MM.1S (cell line): ENCODE data around the gene GLRA3.

Experiments used
- DNase-seq: peaks from one replicate; pipeline ENCODE4 v3.0.0-alpha.2; 2015
- H2AFZ ChIP-seq: fragments of 300-600 bp; sonication (generic); 2 replicates; pipeline ENCODE4 v1.6.0; 2016; ENCODE audit warnings: antibody characterized with exemption, low read length
- H3F3A ChIP-seq: fragments of 300-600 bp; sonication (generic); 2 replicates; pipeline ENCODE4 v1.6.1; 2016; ENCODE audit warnings: mild to moderate bottlenecking, antibody characterized with exemption, low read length, moderate library complexity, mixed read lengths; ENCODE audit not compliant: insufficient read depth
- H3K27ac ChIP-seq: fragments of 300-600 bp; sonication (generic); 2 replicates; pipeline ENCODE4 v1.5.1; 2016; ENCODE audit warnings: mild to moderate bottlenecking, low read length
- H3K27me3 ChIP-seq: fragments of 300-600 bp; sonication (generic); replicated peaks from 2 replicates; pipeline ENCODE4 v1.6.0; 2016; ENCODE audit warnings: low read length; ENCODE audit not compliant: insufficient read depth
- H3K36me3 ChIP-seq: fragments of 300-600 bp; sonication (generic); replicated peaks from 2 replicates; pipeline ENCODE4 v1.6.1; 2016; ENCODE audit warnings: mild to moderate bottlenecking, low read length, mixed read lengths; ENCODE audit not compliant: insufficient read depth
- H3K4me1 ChIP-seq: fragments of 300-600 bp; sonication (generic); 2 replicates; pipeline ENCODE4 v1.6.1; 2016; ENCODE audit warnings: low read length, mixed read lengths
- H3K4me2 ChIP-seq: fragments of 300-600 bp; sonication (generic); 2 replicates; pipeline ENCODE4 v1.6.0; 2016; ENCODE audit warnings: low read depth, low read length
- H3K4me3 ChIP-seq: fragments of 300-600 bp; sonication (generic); 2 replicates; pipeline ENCODE4 v1.5.1; 2016; ENCODE audit warnings: low read length, mixed read lengths
- H3K79me2 ChIP-seq: fragments of 300-600 bp; sonication (generic); 2 replicates; pipeline ENCODE4 v1.6.1; 2016; ENCODE audit warnings: mixed run types, low read length, mixed read lengths
- H3K9ac ChIP-seq: fragments of 300-600 bp; sonication (generic); 2 replicates; pipeline ENCODE4 v1.6.1; 2016; ENCODE audit warnings: low read length, mixed read lengths
- H3K9me2 ChIP-seq: fragments of 300-600 bp; sonication (generic); replicated peaks from 2 replicates; pipeline ENCODE4 v1.6.1; 2016; ENCODE audit warnings: mild to moderate bottlenecking, low read length, mixed read lengths; ENCODE audit not compliant: insufficient read depth
- H3K9me3 ChIP-seq: fragments of 300-600 bp; sonication (generic); replicated peaks from 2 replicates; pipeline ENCODE4 v1.6.1; 2016; ENCODE audit warnings: mild to moderate bottlenecking, low read length, mixed read lengths; ENCODE audit not compliant: insufficient read depth
- H4K20me1 ChIP-seq: fragments of 300-600 bp; sonication (generic); 2 replicates; pipeline ENCODE4 v1.6.1; 2016; ENCODE audit warnings: mild to moderate bottlenecking, low read length, moderate library complexity, mixed read lengths; ENCODE audit not compliant: insufficient read depth
- EZH2 ChIP-seq: fragments of 300-600 bp; sonication (generic); optimal IDR thresholded peaks from 2 replicates; pipeline ENCODE3; 2017; ENCODE audit warnings: low read depth, mild to moderate bottlenecking, antibody characterized with exemption, low read length, mixed read lengths
- EZH2phosphoT487 ChIP-seq: fragments of 300-600 bp; sonication (generic); IDR thresholded peaks from 2 replicates; pipeline ENCODE4 v1.6.1; 2018; ENCODE audit warnings: antibody characterized with exemption, low read length
- TF ChIP-seq, protein P1 (sequence below): fragments of 300-600 bp; sonication (generic); IDR thresholded peaks from 2 replicates; pipeline ENCODE4 v1.5.1; 2016; ENCODE audit warnings: antibody characterized with exemption, low read length, mixed read lengths

The GLRA3 gene

DNA sequence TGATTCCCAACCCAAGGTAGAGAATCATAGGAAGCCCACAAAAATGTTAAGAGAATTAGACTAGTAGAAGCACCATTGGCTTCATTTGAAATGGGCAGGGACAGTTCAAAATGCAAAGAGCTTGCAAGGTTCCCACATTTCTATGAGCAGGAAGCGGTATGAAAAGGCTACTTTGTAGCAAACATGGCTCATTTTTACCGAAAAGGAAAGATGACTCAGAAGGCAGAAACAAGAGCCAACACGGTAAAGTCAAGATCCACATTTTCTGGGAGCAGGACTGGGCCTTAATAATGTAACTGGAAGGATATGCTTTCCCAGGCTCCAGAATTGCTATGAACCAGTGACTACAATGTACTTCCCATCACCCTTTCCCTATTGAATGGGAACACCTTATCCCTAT, 89.5 kb downstream of the GLRA3 start:
- no peak overlapping the region for H3K9ac ChIP-seq
- H4K20me1 ChIP-seq = no peaks in the 10 kb centered on the region
- H2AFZ ChIP-seq = no peak overlapping the region
- H3K4me2 ChIP-seq = no peak overlapping the region
- H3K79me2 ChIP-seq = no peaks in the 10 kb centered on the region
- TF ChIP-seq EZH2 (no peak), EZH2phosphoT487 (no peak)
- TF ChIP-seq, protein P1, sequence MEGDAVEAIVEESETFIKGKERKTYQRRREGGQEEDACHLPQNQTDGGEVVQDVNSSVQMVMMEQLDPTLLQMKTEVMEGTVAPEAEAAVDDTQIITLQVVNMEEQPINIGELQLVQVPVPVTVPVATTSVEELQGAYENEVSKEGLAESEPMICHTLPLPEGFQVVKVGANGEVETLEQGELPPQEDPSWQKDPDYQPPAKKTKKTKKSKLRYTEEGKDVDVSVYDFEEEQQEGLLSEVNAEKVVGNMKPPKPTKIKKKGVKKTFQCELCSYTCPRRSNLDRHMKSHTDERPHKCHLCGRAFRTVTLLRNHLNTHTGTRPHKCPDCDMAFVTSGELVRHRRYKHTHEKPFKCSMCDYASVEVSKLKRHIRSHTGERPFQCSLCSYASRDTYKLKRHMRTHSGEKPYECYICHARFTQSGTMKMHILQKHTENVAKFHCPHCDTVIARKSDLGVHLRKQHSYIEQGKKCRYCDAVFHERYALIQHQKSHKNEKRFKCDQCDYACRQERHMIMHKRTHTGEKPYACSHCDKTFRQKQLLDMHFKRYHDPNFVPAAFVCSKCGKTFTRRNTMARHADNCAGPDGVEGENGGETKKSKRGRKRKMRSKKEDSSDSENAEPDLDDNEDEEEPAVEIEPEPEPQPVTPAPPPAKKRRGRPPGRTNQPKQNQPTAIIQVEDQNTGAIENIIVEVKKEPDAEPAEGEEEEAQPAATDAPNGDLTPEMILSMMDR = no peak
- no peaks in the 10 kb centered on the region for H3K4me1 ChIP-seq
- H3K9me3 ChIP-seq = no peaks in the 10 kb centered on the region
- no peaks in the 10 kb centered on the region for H3K36me3 ChIP-seq
- no peaks in the 10 kb centered on the region for H3F3A ChIP-seq
- DNase-seq = no peak
- H3K4me3 ChIP-seq = no peak overlapping the region
- no peaks in the 10 kb centered on the region for H3K9me2 ChIP-seq
- H3K27me3 ChIP-seq = no peaks in the 10 kb centered on the region
- no peak overlapping the region for H3K27ac ChIP-seq

DNA sequence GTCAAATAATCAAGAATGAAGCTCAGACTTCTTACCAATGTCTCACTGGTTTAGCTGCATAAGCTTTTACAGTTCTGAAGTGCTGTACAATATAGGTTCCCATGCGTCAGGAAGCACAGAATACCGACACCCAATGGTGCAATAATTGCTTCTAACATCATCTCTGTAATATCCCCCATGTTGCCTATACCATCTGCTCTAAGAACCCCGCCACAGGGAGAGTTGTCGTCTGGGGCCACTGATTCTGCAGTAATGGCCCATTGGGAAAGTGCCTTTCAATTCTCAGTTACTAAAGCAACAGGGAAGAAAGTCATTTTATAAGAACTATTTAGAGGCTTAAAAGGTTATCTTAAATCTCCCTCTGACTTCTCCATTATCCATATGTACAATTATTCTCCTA, 94.9 kb downstream of the GLRA3 start:
- Histone ChIP-seq H2AFZ (no peak overlapping the region), H3K27ac (no peak overlapping the region), H3K9me3 (no peaks in the 10 kb centered on the region), H3K9me2 (no peaks in the 10 kb centered on the region), H4K20me1 (no peaks in the 10 kb centered on the region), H3K4me1 (0 out of 2 replicates have a peak, but pooled peaks cover 10% of the 10 kb centered on the region), H3K79me2 (no peaks in the 10 kb centered on the region), H3K4me2 (no peak overlapping the region), H3K9ac (no peak overlapping the region), H3F3A (no peaks in the 10 kb centered on the region), H3K4me3 (no peak overlapping the region), H3K27me3 (no peaks in the 10 kb centered on the region), H3K36me3 (no peaks in the 10 kb centered on the region)
- TF ChIP-seq EZH2 = no peak
- TF ChIP-seq, protein P1 = no peak
- TF ChIP-seq EZH2phosphoT487 = no peak
- no peak for DNase-seq

DNA sequence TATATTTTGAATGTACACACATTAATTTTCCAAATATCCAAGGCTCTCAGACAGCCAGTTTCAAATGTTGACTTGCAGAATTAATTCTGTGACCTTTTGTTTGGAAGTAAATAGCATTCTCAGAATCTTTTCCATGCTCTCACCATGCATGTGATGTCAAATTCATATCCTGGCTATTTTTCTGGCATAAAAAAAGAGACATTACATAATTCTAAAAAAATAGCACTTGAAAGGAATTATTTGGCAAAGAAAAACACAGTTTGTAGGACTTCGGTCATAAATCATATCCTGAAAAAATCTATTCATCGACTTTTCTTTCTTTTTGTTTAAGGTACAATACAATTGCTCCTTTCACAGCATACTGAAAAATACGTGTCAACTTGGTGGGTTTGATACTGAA, 111.2 kb downstream of the GLRA3 start:
- no peaks in the 10 kb centered on the region for H4K20me1 ChIP-seq
- no peaks in the 10 kb centered on the region for H3F3A ChIP-seq
- no peak overlapping the region for H3K4me3 ChIP-seq
- TF ChIP-seq EZH2 (no peak), EZH2phosphoT487 (no peak)
- TF ChIP-seq, protein P1 = no peak
- H2AFZ ChIP-seq = no peak overlapping the region
- no peaks in the 10 kb centered on the region for H3K27me3 ChIP-seq
- H3K36me3 ChIP-seq = no peaks in the 10 kb centered on the region
- no peak overlapping the region for H3K27ac ChIP-seq
- no peaks in the 10 kb centered on the region for H3K9me3 ChIP-seq
- no peak overlapping the region for H3K4me2 ChIP-seq
- H3K4me1 ChIP-seq = no peaks in the 10 kb centered on the region
- no peaks in the 10 kb centered on the region for H3K9me2 ChIP-seq
- no peak overlapping the region for H3K9ac ChIP-seq
- DNase-seq = no peak
- no peaks in the 10 kb centered on the region for H3K79me2 ChIP-seq
